DOHH2 (cell line): Measurements from ENCODE around the gene DCAF6.
"Not testable (repeated sequence)": the region's sequence is repeated elsewhere in the genome, so short reads cannot be mapped to it uniquely, and the experiment has no call there.

Source experiments
- H3F3A ChIP-seq: fragments of 200-600 bp; sonication (generic), shearing (Covaris generic); 2 replicates; pipeline ENCODE4 v1.6.0; 2016; ENCODE audit warnings: antibody characterized with exemption, mild to moderate bottlenecking; ENCODE audit not compliant: control insufficient read depth, insufficient read depth
- H3K27ac ChIP-seq: fragments of 200-600 bp; sonication (generic); 2 replicates; pipeline ENCODE4 v1.5.1; 2014; ENCODE audit warnings: low read depth, mild to moderate bottlenecking, low read length, moderate library complexity
- H3K27me3 ChIP-seq: fragments of 200-600 bp; sonication (generic); 2 replicates; pipeline ENCODE4 v1.6.1; 2014; ENCODE audit warnings: mild to moderate bottlenecking, low read length, mixed read lengths; ENCODE audit not compliant: control insufficient read depth
- H3K36me3 ChIP-seq: fragments of 200-600 bp; sonication (generic); 2 replicates; pipeline ENCODE4 v1.6.1; 2014; ENCODE audit warnings: mild to moderate bottlenecking, low read length, moderate library complexity, mixed read lengths; ENCODE audit not compliant: control insufficient read depth
- H3K4me1 ChIP-seq: fragments of 200-600 bp; sonication (generic); 2 replicates; pipeline ENCODE4 v1.6.1; 2014; ENCODE audit warnings: mild to moderate bottlenecking, low read length, mixed read lengths; ENCODE audit not compliant: control insufficient read depth
- H3K4me2 ChIP-seq: fragments of 200-600 bp; sonication (generic); 2 replicates; pipeline ENCODE4 v1.6.0; 2014; ENCODE audit warnings: mild to moderate bottlenecking, low read length, moderate library complexity
- H3K4me3 ChIP-seq: fragments of 200-600 bp; sonication (generic); 2 replicates; pipeline ENCODE4 v1.5.1; 2014; ENCODE audit warnings: mild to moderate bottlenecking, low read length, mixed read lengths
- H3K79me2 ChIP-seq: fragments of 200-600 bp; sonication (generic); 2 replicates; pipeline ENCODE4 v1.6.1; 2014; ENCODE audit warnings: mild to moderate bottlenecking, low read length, mixed read lengths; ENCODE audit not compliant: control insufficient read depth
- H3K9me2 ChIP-seq: fragments of 200-600 bp; sonication (generic); replicated peaks from 2 replicates; pipeline ENCODE4 v1.6.1; 2014; ENCODE audit warnings: mild to moderate bottlenecking, low read length, mixed read lengths; ENCODE audit not compliant: control insufficient read depth
- H3K9me3 ChIP-seq: fragments of 200-600 bp; sonication (generic); 2 replicates; pipeline ENCODE4 v1.6.1; 2014; ENCODE audit warnings: antibody characterized with exemption, low read length, mixed read lengths; ENCODE audit not compliant: control insufficient read depth, insufficient read depth
- H4K20me1 ChIP-seq: fragments of 200-600 bp; sonication (generic); 2 replicates; pipeline ENCODE4 v1.6.0; 2014; ENCODE audit warnings: low read depth, mild to moderate bottlenecking, antibody characterized with exemption, low read length, moderate library complexity; ENCODE audit not compliant: control insufficient read depth, insufficient read depth
- CTCF ChIP-seq: fragments of 200-600 bp; sonication (generic); IDR thresholded peaks from one replicate; pipeline ENCODE4 v1.5.1; 2014; ENCODE audit warnings: antibody characterized with exemption, mild to moderate bottlenecking, low read depth, low read length; ENCODE audit not compliant: poor library complexity, severe bottlenecking
- EZH2phosphoT487 ChIP-seq: fragments of 200-600 bp; sonication (generic); IDR thresholded peaks from 2 replicates; pipeline ENCODE4 v1.6.1; 2017; ENCODE audit warnings: borderline replicate concordance, mild to moderate bottlenecking, antibody characterized with exemption, low read length, moderate library complexity, mixed read lengths

Gene DCAF6

GRCh38 chr1:168050880-168051279, 114.4 kb downstream of the DCAF6 start:
- no peaks in the 10 kb centered on the region for H3F3A ChIP-seq
- H3K4me1 ChIP-seq, result no peaks in the 10 kb centered on the region
- no peak overlapping the region for H3K4me3 ChIP-seq
- no peak overlapping the region for H3K4me2 ChIP-seq
- H3K36me3 ChIP-seq, result peaks cover 7% of the 10 kb centered on the region
- no peaks in the 10 kb centered on the region for H3K9me2 ChIP-seq
- TF ChIP-seq EZH2phosphoT487 (no peak), CTCF (no peak)
- H3K9me3 ChIP-seq, result no peaks in the 10 kb centered on the region
- H3K27ac ChIP-seq, result no peak overlapping the region
- H3K27me3 ChIP-seq, result no peaks in the 10 kb centered on the region
- H3K79me2 ChIP-seq, result no peaks in the 10 kb centered on the region
- H4K20me1 ChIP-seq, result no peaks in the 10 kb centered on the region

- peaks cover 4% of the 10 kb centered on the region; the same call in 1 of the 2 replicates for H3K36me3 ChIP-seq
These were observed 117.2 kb downstream of the DCAF6 start for GRCh38 chr1:168053681-168054080.

GRCh38 chr1:168054117-168054516, 117.6 kb downstream of the DCAF6 start:
- Histone ChIP-seq H3F3A (no peaks in the 10 kb centered on the region), H4K20me1 (no peaks in the 10 kb centered on the region), H3K27ac (no peak overlapping the region), H3K4me2 (no peak overlapping the region), H3K27me3 (no peaks in the 10 kb centered on the region), H3K4me3 (no peak overlapping the region), H3K4me1 (no peaks in the 10 kb centered on the region), H3K9me3 (no peaks in the 10 kb centered on the region), H3K36me3 (peaks cover 4% of the 10 kb centered on the region; the same call in 1 of the 2 replicates), H3K79me2 (no peaks in the 10 kb centered on the region), H3K9me2 (no peaks in the 10 kb centered on the region)
- TF ChIP-seq CTCF (no peak), EZH2phosphoT487 (no peak)

More at GRCh38 chr1:168053681-168054080, 117.2 kb downstream of the DCAF6 start:
- Histone ChIP-seq H3K27ac (no peak overlapping the region), H3K9me3 (no peaks in the 10 kb centered on the region), H3K4me1 (no peaks in the 10 kb centered on the region), H3K9me2 (no peaks in the 10 kb centered on the region), H4K20me1 (no peaks in the 10 kb centered on the region), H3K4me2 (no peak overlapping the region), H3K79me2 (no peaks in the 10 kb centered on the region), H3K27me3 (no peaks in the 10 kb centered on the region), H3K4me3 (no peak overlapping the region), H3F3A (no peaks in the 10 kb centered on the region)
- TF ChIP-seq EZH2phosphoT487 (no peak), CTCF (no peak)

- H3K27ac ChIP-seq, H3K4me1 ChIP-seq, H3K79me2 ChIP-seq: not testable (repeated sequence)
These were observed 119.7 kb downstream of the DCAF6 start for GRCh38 chr1:168056152-168056551.

More at GRCh38 chr1:168056152-168056551, 119.7 kb downstream of the DCAF6 start:
- H3F3A ChIP-seq, H3K27me3 ChIP-seq, H3K36me3 ChIP-seq, H3K4me2 ChIP-seq, H3K9me2 ChIP-seq, H3K4me3 ChIP-seq, H4K20me1 ChIP-seq, H3K9me3 ChIP-seq: not testable (repeated sequence)
